Testis (tissue), 2 donors: ENCODE data around the gene CYP2C19.
"Not testable (repeated sequence)": the region's sequence is repeated elsewhere in the genome, so short reads cannot be mapped to it uniquely, and the experiment has no call there.

Experiments used
- POLR2A ChIP-seq: fragments of 450-650 bp; IDR thresholded peaks from one replicate; pipeline ENCODE4 v1.6.1; 2017; ENCODE audit warnings: antibody characterized with exemption, mild to moderate bottlenecking, moderate library complexity
- TF ChIP-seq, protein P1 (sequence below), 3 experiments: fragments of 450-650 bp in 2 of 3; fragments of 200-600 bp in 1 of 3; sonication (generic) in 1 of 3; IDR thresholded peaks; one replicate each; pipeline ENCODE4 v1.5.1; 2016 to 2019; ENCODE audit warnings: antibody characterized with exemption in 3 of 3, mild to moderate bottlenecking in 2 of 3, moderate library complexity in 1 of 3

- TF ChIP-seq, protein P1, sequence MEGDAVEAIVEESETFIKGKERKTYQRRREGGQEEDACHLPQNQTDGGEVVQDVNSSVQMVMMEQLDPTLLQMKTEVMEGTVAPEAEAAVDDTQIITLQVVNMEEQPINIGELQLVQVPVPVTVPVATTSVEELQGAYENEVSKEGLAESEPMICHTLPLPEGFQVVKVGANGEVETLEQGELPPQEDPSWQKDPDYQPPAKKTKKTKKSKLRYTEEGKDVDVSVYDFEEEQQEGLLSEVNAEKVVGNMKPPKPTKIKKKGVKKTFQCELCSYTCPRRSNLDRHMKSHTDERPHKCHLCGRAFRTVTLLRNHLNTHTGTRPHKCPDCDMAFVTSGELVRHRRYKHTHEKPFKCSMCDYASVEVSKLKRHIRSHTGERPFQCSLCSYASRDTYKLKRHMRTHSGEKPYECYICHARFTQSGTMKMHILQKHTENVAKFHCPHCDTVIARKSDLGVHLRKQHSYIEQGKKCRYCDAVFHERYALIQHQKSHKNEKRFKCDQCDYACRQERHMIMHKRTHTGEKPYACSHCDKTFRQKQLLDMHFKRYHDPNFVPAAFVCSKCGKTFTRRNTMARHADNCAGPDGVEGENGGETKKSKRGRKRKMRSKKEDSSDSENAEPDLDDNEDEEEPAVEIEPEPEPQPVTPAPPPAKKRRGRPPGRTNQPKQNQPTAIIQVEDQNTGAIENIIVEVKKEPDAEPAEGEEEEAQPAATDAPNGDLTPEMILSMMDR (IDR thresholded peaks at IDR 0.05): not testable (repeated sequence)
- not testable (repeated sequence) for TF ChIP-seq POLR2A
Observed at GRCh38 chr10:94800551-94800950, 38.1 kb downstream of the CYP2C19 start.
